Esophagus squamous epithelium (tissue), 5 donors: ENCODE data around the gene PFKM. TPM values are rescaled to one million over a fixed set of nuclear protein-coding genes. Genes with fewer than 3 reads are reported as not detected.

ENCODE experiments used
- DNase-seq: peaks from one replicate; lab custom pipeline; 2025; lab: John Stamatoyannopoulos, UW
- H3K27ac ChIP-seq, 4 donors: fragments of 200-600 bp; sonication (generic); one replicate each; pipeline ENCODE4 v1.5.1; 2016 to 2019; ENCODE audit warnings: mild to moderate bottlenecking in 1 of 4
- H3K27me3 ChIP-seq, 4 donors: fragments of 200-600 bp; sonication (generic); 1 replicate in 3 of 4; 2 replicates in 1 of 4; pipeline versions ENCODE4 v1.5.1 to v1.6.0; 2017 to 2021; ENCODE audit warnings: antibody characterized with exemption in 1 of 4
- H3K36me3 ChIP-seq, 3 donors: fragments of 200-600 bp; sonication (generic); one replicate each; pipeline ENCODE4 v1.5.1; 2016 to 2019
- H3K4me1 ChIP-seq, 3 donors: fragments of 200-600 bp; sonication (generic); one replicate each; pipeline ENCODE4 v1.5.1; 2017 to 2019
- H3K4me3 ChIP-seq, 4 donors: fragments of 200-600 bp; sonication (generic); 1 replicate in 3 of 4; 2 replicates in 1 of 4; pipeline ENCODE4 v1.5.1; 2016 to 2019; ENCODE audit warnings: mild to moderate bottlenecking in 2 of 4, moderate library complexity in 1 of 4
- H3K9me3 ChIP-seq, 3 donors: fragments of 200-600 bp; sonication (generic); one replicate each; pipeline ENCODE4 v1.5.1; 2016 to 2019
- CTCF ChIP-seq, 6 experiments: fragments of 450-650 bp in 4 of 6; fragments of 200-600 bp in 2 of 6; sonication (generic) in 2 of 6; IDR thresholded peaks; one replicate each; pipeline ENCODE4 v1.5.1; 2016 to 2019; ENCODE audit warnings: antibody characterized with exemption in 6 of 6, mild to moderate bottlenecking in 4 of 6, moderate library complexity in 4 of 6
- POLR2A ChIP-seq, 4 donors: fragments of 450-650 bp; IDR thresholded peaks; one replicate each; pipeline ENCODE4 v1.6.1; 2017; ENCODE audit warnings: antibody characterized with exemption in 4 of 4, mild to moderate bottlenecking in 4 of 4, moderate library complexity in 3 of 4
- WGBS, 2 donors: methylation state at CpG; one replicate each; pipeline ENCODE4 v1.1.5; 2018; 5-methylcytosine and 5-hydroxymethylcytosine counted together
- intact Hi-C: fragments of 100-400 bp; cut with DNase I; formaldehyde crosslinking; loops from one replicate; pipeline ENCODE4 v1.15.0; 2022
- total RNA-seq, 4 donors: library from RNA; depleted of rRNA; stranded (reverse); fragments of >200 nt; gene quantifications; one replicate each; pipeline ENCODE4 v1.1.0, GENCODE V29; 2016
- donor health status: DM: yes; HTN: yes; CAD: no.

Gene PFKM
- total RNA-seq, 4 donors from 2014 or later, result 13.0 to 40.9 (median 33.3) TPM

- no peaks in the 10 kb centered on the region for H3K4me1 ChIP-seq
- no peak for DNase-seq
- TF ChIP-seq CTCF (IDR thresholded peaks at IDR 0.05) (no peak), POLR2A (IDR thresholded peaks at IDR 0.05) (no peak)
- H3K4me3 ChIP-seq, result no peak overlapping the region
- intact Hi-C loops, result no loop called here
- WGBS, 2 donors, result 80 to 82% methylated on average over 1 of the region's 1 CpG
- H3K9me3 ChIP-seq, result no peaks in the 10 kb centered on the region
- H3K36me3 ChIP-seq, result peaks cover 0 to 67% (median 0%) of the 10 kb centered on the region in 3 donors
- no peak overlapping the region for H3K27ac ChIP-seq
- no peaks in the 10 kb centered on the region for H3K27me3 ChIP-seq
These were observed 44.9 kb upstream of the PFKM start for GRCh38 chr12:48074266-48074665.

GRCh38 chr12:48075832-48076231 lies 43.3 kb upstream of the PFKM start:
- no peak for DNase-seq
- Histone ChIP-seq H3K4me1 (no peaks in the 10 kb centered on the region), H3K27me3 (no peaks in the 10 kb centered on the region), H3K36me3 (peaks cover 0 to 64% (median 0%) of the 10 kb centered on the region in 3 donors), H3K9me3 (no peaks in the 10 kb centered on the region), H3K4me3 (no peak overlapping the region), H3K27ac (no peak overlapping the region)
- intact Hi-C loops, result no loop called here
- no peak for TF ChIP-seq CTCF (IDR thresholded peaks at IDR 0.05)
- TF ChIP-seq POLR2A (IDR thresholded peaks at IDR 0.05), result no peak
- WGBS, 2 donors, result 77 to 80% methylated on average over 1 of the region's 1 CpG

GRCh38 chr12:48077111-48077510 lies 42.1 kb upstream of the PFKM start:
- intact Hi-C loops, result no loop called here
- DNase-seq, result no peak
- H3K4me3 ChIP-seq, result no peak overlapping the region
- no peak overlapping the region for H3K27ac ChIP-seq
- peaks cover 0 to 64% (median 0%) of the 10 kb centered on the region in 3 donors for H3K36me3 ChIP-seq
- H3K27me3 ChIP-seq, result no peaks in the 10 kb centered on the region
- H3K4me1 ChIP-seq, result no peaks in the 10 kb centered on the region
- TF ChIP-seq POLR2A (IDR thresholded peaks at IDR 0.05) (no peak), CTCF (IDR thresholded peaks at IDR 0.05) (no peak)
- WGBS, 2 donors, result 93 to 96% methylated on average over 2 of the region's 2 CpGs
- H3K9me3 ChIP-seq, result no peaks in the 10 kb centered on the region

- TF ChIP-seq CTCF (IDR thresholded peaks at IDR 0.05), result no peak
- no peak for TF ChIP-seq POLR2A (IDR thresholded peaks at IDR 0.05)
- H3K4me1 ChIP-seq, result no peaks in the 10 kb centered on the region
- H3K4me3 ChIP-seq, result no peak overlapping the region
- intact Hi-C loops, result no loop called here
- 84 to 91% methylated on average over 5 of the region's 5 CpGs for WGBS, 2 donors
- H3K36me3 ChIP-seq, result peaks cover 0 to 61% (median 4%) of the 10 kb centered on the region in 3 donors
- no peak overlapping the region for H3K27ac ChIP-seq
- no peaks in the 10 kb centered on the region for H3K9me3 ChIP-seq
- DNase-seq, result no peak
- H3K27me3 ChIP-seq, result no peaks in the 10 kb centered on the region
These were observed 40.3 kb upstream of the PFKM start for GRCh38 chr12:48078901-48079300.

GRCh38 chr12:48080285-48080684 lies 38.9 kb upstream of the PFKM start:
- H3K4me1 ChIP-seq, result no peaks in the 10 kb centered on the region
- no peak overlapping the region for H3K4me3 ChIP-seq
- WGBS, 2 donors, result 90 to 93% methylated on average over 5 of the region's 5 CpGs
- no peak for DNase-seq
- no peak overlapping the region for H3K27ac ChIP-seq
- intact Hi-C loops, result no loop called here
- no peak for TF ChIP-seq POLR2A (IDR thresholded peaks at IDR 0.05)
- TF ChIP-seq CTCF (IDR thresholded peaks at IDR 0.05), result no peak
- H3K9me3 ChIP-seq, result no peaks in the 10 kb centered on the region
- no peaks in the 10 kb centered on the region for H3K27me3 ChIP-seq
- peaks cover 0 to 59% (median 4%) of the 10 kb centered on the region in 3 donors for H3K36me3 ChIP-seq
